GM12878 (cell line): ENCODE results near the gene LGMN. TPM values are rescaled to one million over a fixed set of nuclear protein-coding genes. Genes with fewer than 3 reads are reported as not detected.

Experiments
- ATAC-seq: fragments of 200-7000 bp; cut with Tn5 transposase; 3 replicates; pipeline ENCODE4 v1.9.1; 2020; ENCODE audit warnings: mild to moderate bottlenecking, moderate library complexity
- BruUV-seq: library from RNA; stranded (reverse); fragments of 400-500 nt; replicated peaks from 2 replicates; lab custom pipeline; 2021; lab: Mats Ljungman, UMichigan
- CTCF ChIA-PET: fragments of 300-600 bp; sonication (Branson Sonifier 250); formaldehyde crosslinking; extraction: SDS; loops from one replicate; lab custom pipeline; 2021; ENCODE audit warnings: inconsistent platforms; lab: Yijun Ruan, JAX
- POLR2A ChIA-PET: fragments of 350-600 bp; formaldehyde crosslinking; extraction: SDS; loops from one replicate; lab custom pipeline; 2021; ENCODE audit warnings: inconsistent platforms; lab: Charles Lee
- RAD21 ChIA-PET: fragments of 300-600 bp; sonication (Branson Sonifier 250); formaldehyde crosslinking; loops from one replicate; lab custom pipeline; 2023; ENCODE audit warnings: antibody characterized with exemption; ENCODE audit not compliant: unreplicated experiment; lab: Charles Lee
- SMC1A ChIA-PET: fragments of 300-600 bp; sonication (Branson Sonifier 250); formaldehyde crosslinking; loops from one replicate; lab custom pipeline; 2023; ENCODE audit not compliant: unreplicated experiment, uncharacterized antibody; lab: Charles Lee
- DNase-seq: peaks from one replicate; pipeline ENCODE4 v3.0.0-alpha.2; 2011; ENCODE audit warnings: low read depth, low spot score
- FAIRE-seq: peaks from 3 replicates; lab custom pipeline; 2011; peaks lifted over from hg19 to GRCh38; lab: Jason Lieb, UNC
- H2AFZ ChIP-seq: 2 replicates; pipeline ENCODE4 v1.6.0; 2011; ENCODE audit warnings: low read depth, low read length, control low read depth; ENCODE audit not compliant: control insufficient read depth
- H3K27ac ChIP-seq: 2 replicates; pipeline ENCODE4 v1.5.1; 2011; ENCODE audit warnings: control low read depth; ENCODE audit not compliant: control insufficient read depth, insufficient read depth
- H3K27me3 ChIP-seq, 2 experiments: replicated peaks in 1 of 2; 2 replicates each; pipeline versions ENCODE4 v1.6.0 to v1.6.1; 2011; ENCODE audit warnings: low read length in 1 of 2; ENCODE audit not compliant: control insufficient read depth in 2 of 2, insufficient read depth in 2 of 2
- H3K36me3 ChIP-seq, 2 experiments: 2 replicates each; pipeline ENCODE4 v1.5.1; 2011; ENCODE audit warnings: low read length in 1 of 2; ENCODE audit not compliant: control insufficient read depth in 2 of 2, insufficient read depth in 2 of 2
- H3K4me1 ChIP-seq: 2 replicates; pipeline ENCODE4 v1.6.1; 2011; ENCODE audit warnings: mild to moderate bottlenecking, low read length, moderate library complexity, mixed read lengths; ENCODE audit not compliant: control insufficient read depth, insufficient read depth
- H3K4me2 ChIP-seq: 2 replicates; pipeline ENCODE4 v1.6.0; 2011; ENCODE audit warnings: control low read depth; ENCODE audit not compliant: control insufficient read depth, insufficient read depth
- H3K4me3 ChIP-seq: fragments of 200-600 bp; sonication (generic); 2 replicates; pipeline ENCODE4 v1.5.1; 2016
- H3K79me2 ChIP-seq: 2 replicates; pipeline ENCODE4 v1.6.0; 2011; ENCODE audit warnings: low read length; ENCODE audit not compliant: control insufficient read depth, insufficient read depth
- H3K9ac ChIP-seq: 2 replicates; pipeline ENCODE4 v1.8.0; 2011; ENCODE audit warnings: low read length, control low read depth, mixed read lengths; ENCODE audit not compliant: control insufficient read depth, insufficient read depth
- H3K9me3 ChIP-seq: replicated peaks from 3 replicates; pipeline ENCODE4 v1.5.1; 2011; ENCODE audit warnings: mild to moderate bottlenecking, low read length; ENCODE audit not compliant: control insufficient read depth, insufficient read depth
- H4K20me1 ChIP-seq: 2 replicates; pipeline ENCODE4 v1.6.0; 2011; ENCODE audit not compliant: control insufficient read depth, insufficient read depth
- ASH2L ChIP-seq: fragments of 300-600, 200-600 bp; sonication (generic); IDR thresholded peaks from 2 replicates; pipeline ENCODE4 v1.6.1; 2017; ENCODE audit warnings: low read depth, mild to moderate bottlenecking, borderline replicate concordance
- LARP7 ChIP-seq: fragments of 450-650 bp; IDR thresholded peaks from 2 replicates; pipeline ENCODE4 v1.6.1; 2017; ENCODE audit warnings: mild to moderate bottlenecking
- MLLT1 ChIP-seq: fragments of 450-650 bp; IDR thresholded peaks from 2 replicates; pipeline ENCODE4 v1.6.1; 2016; ENCODE audit warnings: mild to moderate bottlenecking
- MYC ChIP-seq: IDR thresholded peaks from 2 replicates; pipeline ENCODE4 v1.6.1; 2011; ENCODE audit warnings: mild to moderate bottlenecking, low read length, moderate library complexity, inconsistent platforms; ENCODE audit not compliant: insufficient read depth, insufficient replicate concordance, insufficient read length, severe bottlenecking
- RAD21 ChIP-seq: IDR thresholded peaks from 2 replicates; pipeline ENCODE4 v1.6.1; 2011; ENCODE audit warnings: mild to moderate bottlenecking, low read depth, low read length, moderate library complexity; ENCODE audit not compliant: insufficient read depth
- RUNX3 ChIP-seq: IDR thresholded peaks from 2 replicates; pipeline ENCODE4 v1.6.1; 2012; ENCODE audit warnings: low read length, inconsistent platforms
- STAT3 ChIP-seq: IDR thresholded peaks from 2 replicates; pipeline ENCODE4 v1.6.1; 2011; ENCODE audit warnings: low read depth, low read length, improper control_type of control experiment
- TCF3 ChIP-seq: IDR thresholded peaks from 2 replicates; pipeline ENCODE4 v1.6.1; 2012; ENCODE audit warnings: low read depth, mild to moderate bottlenecking, low read length, borderline replicate concordance; ENCODE audit not compliant: insufficient read depth
- YBX1 ChIP-seq: fragments of 450-650 bp; IDR thresholded peaks from 2 replicates; pipeline ENCODE4 v1.6.1; 2016; ENCODE audit warnings: antibody characterized with exemption
- ZBED1 ChIP-seq: IDR thresholded peaks from 2 replicates; pipeline ENCODE4 v1.6.1; 2016; ENCODE audit warnings: borderline replicate concordance
- whole genome bisulfite sequencing: methylation state at CpG from one replicate; pipeline ENCODE4 v1.1.6; 2016; ENCODE audit warnings: low lambda C conversion rate; ENCODE audit not compliant: insufficient replicate concordance, insufficient coverage; ENCODE audit errors: missing lambda C conversion rate; 5-methylcytosine and 5-hydroxymethylcytosine counted together
- in situ Hi-C: fragments of 300-500 bp; cut with MboI; formaldehyde crosslinking; loops from 9 replicates; pipeline ENCODE4 v1.14.3; 2018; ENCODE audit warnings: mixed read lengths
- intact Hi-C: fragments of 100-400 bp; cut with micrococcal nuclease; formaldehyde crosslinking; loops from one replicate; pipeline ENCODE4 v1.14.2; 2022; ENCODE audit not compliant: unreplicated experiment
- polyA plus RNA-seq, 11 experiments: library from polyadenylated mRNA; depleted of rRNA in 4 of 11; unstranded in 6 of 11; stranded (reverse) in 5 of 11; fragments of >200 nt; fragmentation: Nextera tagmentation in 4 of 11; fragmentation: Illumina TruSeq in 1 of 11; extraction: Ambion mirVana in 4 of 11; extraction: Trizol in 1 of 11; gene quantifications; 1 replicate in 1 of 11; 2 replicates in 10 of 11; pipeline versions ENCODE4 v1.2.1 to v1.2.3, GENCODE V29; 2011 to 2016; ENCODE audit warnings: inconsistent platforms in 2 of 11, missing spikeins in 2 of 11, low read depth in 1 of 11
- total RNA-seq, 4 experiments: library from RNA; depleted of rRNA in 3 of 4; stranded (reverse); fragments of >200 nt in 3 of 4; fragmentation: Illumina TruSeq in 1 of 4; extraction: Trizol in 1 of 4; gene quantifications; 2 replicates each; pipeline versions ENCODE4 v1.2.1 to v1.2.3, GENCODE V29; 2013 to 2021
- TF ChIP-seq, protein P1 (sequence below): IDR thresholded peaks from 2 replicates; pipeline ENCODE4 v1.6.1; 2012; ENCODE audit warnings: mild to moderate bottlenecking, low read depth, low read length

LGMN gene
- total and polyA plus RNA-seq, 10 of the 15 experiments (the other 5 are each of a cell fraction or from before 2014, with no cell fraction given): 0.71 to 192 (median 3.9) TPM

DNA sequence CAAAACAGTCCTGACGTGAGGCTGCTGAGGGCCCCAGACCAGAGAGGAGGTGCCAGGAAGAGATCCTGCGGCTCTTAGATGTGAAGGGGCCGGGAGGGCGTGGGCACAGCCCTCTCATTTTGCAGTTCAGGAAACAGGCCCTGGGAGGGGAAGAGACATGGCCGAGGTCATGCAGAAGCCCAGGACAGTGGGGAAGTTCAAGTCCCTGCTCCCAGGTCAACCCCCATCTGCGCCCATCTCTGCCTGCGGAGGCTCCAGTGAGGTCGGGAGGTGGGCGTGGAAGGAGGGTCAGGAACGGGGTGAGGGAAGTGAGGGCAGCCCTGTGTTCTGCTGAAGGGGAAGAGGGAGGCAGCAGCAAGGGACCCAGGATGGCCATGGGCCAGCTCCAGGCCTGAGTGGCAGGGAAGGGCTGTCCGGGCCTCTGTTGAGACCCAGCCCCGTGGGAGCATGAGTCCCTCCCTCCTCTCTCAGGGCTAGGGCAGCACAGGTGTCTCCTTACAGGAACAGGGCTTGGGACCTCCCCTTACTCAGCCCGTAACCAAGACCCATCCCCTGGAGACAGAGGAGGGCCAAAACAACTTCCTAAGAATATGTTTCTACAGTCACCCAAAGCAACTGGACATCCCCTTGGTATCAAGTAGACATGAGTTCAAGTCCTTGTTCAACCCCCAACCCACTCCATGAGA, 90.8 kb downstream of the LGMN start:
- Histone ChIP-seq H3K79me2 (peaks cover 34% of the 10 kb centered on the region), H3K27me3 (no peaks in the 10 kb centered on the region), H4K20me1 (no peaks in the 10 kb centered on the region), H3K4me1 (peaks cover 18% of the 10 kb centered on the region), H3K4me3 (no peak overlapping the region), H3K36me3 (peaks cover 6 to 12% of the 10 kb centered on the region in 2 experiments; a peak in 3 of 4 replicates), H2AFZ (no peak overlapping the region), H3K9me3 (no peaks in the 10 kb centered on the region), H3K9ac (no peak overlapping the region), H3K27ac (no peak overlapping the region), H3K4me2 (0 out of 2 replicates have a peak overlapping the region, but pooled peaks have one; percentile 1)
- WGBS: 71% methylated on average over 13 of the region's 13 CpGs
- ATAC-seq (no peak; the same call in 2 of the 3 replicates), DNase-seq (no peak), FAIRE-seq (no peak)
- ChIA-PET CTCF (interaction anchor here (1.0 to 1.7 kb wide), 3 partner anchors 11 to 68 kb away, joined by 3 to 9 read pairs (median 4); no protein-coding TSS in a partner anchor), POLR2A (interaction anchor here (0.6 to 1.1 kb wide), 3 partner anchors 13 to 144 kb away, joined by 3 to 5 read pairs (median 3); partner anchors contain the start of gene RIN3), RAD21 (interaction anchor here (1.2 to 8.5 kb wide), 4 partner anchors 7 to 71 kb away, joined by 3 to 101 read pairs (median 6); no protein-coding TSS in a partner anchor), SMC1A (interaction anchor here (0.9 to 1.3 kb wide), 5 partner anchors 9 to 88 kb away, joined by 3 to 7 read pairs (median 4); no protein-coding TSS in a partner anchor)
- intact Hi-C loops (no loop called here), in situ Hi-C loops (no loop called here)
- BruUV-seq: no TSS peak
- TF ChIP-seq YBX1 (no peak), ZBED1 (no peak), STAT3 (no peak), ASH2L (no peak), MYC (no peak), TCF3 (no peak), LARP7 (no peak), RAD21 (no peak), MLLT1 (no peak), RUNX3 (no peak)
- TF ChIP-seq, protein P1, sequence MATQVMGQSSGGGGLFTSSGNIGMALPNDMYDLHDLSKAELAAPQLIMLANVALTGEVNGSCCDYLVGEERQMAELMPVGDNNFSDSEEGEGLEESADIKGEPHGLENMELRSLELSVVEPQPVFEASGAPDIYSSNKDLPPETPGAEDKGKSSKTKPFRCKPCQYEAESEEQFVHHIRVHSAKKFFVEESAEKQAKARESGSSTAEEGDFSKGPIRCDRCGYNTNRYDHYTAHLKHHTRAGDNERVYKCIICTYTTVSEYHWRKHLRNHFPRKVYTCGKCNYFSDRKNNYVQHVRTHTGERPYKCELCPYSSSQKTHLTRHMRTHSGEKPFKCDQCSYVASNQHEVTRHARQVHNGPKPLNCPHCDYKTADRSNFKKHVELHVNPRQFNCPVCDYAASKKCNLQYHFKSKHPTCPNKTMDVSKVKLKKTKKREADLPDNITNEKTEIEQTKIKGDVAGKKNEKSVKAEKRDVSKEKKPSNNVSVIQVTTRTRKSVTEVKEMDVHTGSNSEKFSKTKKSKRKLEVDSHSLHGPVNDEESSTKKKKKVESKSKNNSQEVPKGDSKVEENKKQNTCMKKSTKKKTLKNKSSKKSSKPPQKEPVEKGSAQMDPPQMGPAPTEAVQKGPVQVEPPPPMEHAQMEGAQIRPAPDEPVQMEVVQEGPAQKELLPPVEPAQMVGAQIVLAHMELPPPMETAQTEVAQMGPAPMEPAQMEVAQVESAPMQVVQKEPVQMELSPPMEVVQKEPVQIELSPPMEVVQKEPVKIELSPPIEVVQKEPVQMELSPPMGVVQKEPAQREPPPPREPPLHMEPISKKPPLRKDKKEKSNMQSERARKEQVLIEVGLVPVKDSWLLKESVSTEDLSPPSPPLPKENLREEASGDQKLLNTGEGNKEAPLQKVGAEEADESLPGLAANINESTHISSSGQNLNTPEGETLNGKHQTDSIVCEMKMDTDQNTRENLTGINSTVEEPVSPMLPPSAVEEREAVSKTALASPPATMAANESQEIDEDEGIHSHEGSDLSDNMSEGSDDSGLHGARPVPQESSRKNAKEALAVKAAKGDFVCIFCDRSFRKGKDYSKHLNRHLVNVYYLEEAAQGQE: no peak
